DND-41 (cell line): ENCODE data around the gene USP34.

Experiments
- ATAC-seq: fragments of 200-7000 bp; cut with Tn5 transposase; 3 replicates; pipeline ENCODE4 v1.9.1; 2021; ENCODE audit warnings: low read depth; ENCODE audit not compliant: insufficient read depth
- DNase-seq: peaks from one replicate; pipeline ENCODE4 v3.0.0-alpha.2; 2020
- H2AFZ ChIP-seq: 2 replicates; pipeline ENCODE4 v1.6.0; 2012; ENCODE audit warnings: low read depth, low read length
- H3K27ac ChIP-seq: 2 replicates; pipeline ENCODE4 v1.5.1; 2012; ENCODE audit warnings: low read length, inconsistent platforms
- H3K27me3 ChIP-seq: fragments of 200-600 bp; sonication (generic); 2 replicates; pipeline ENCODE4 v1.6.0; 2012; ENCODE audit warnings: low read length, mild to moderate bottlenecking, inconsistent platforms; ENCODE audit not compliant: insufficient read depth, poor library complexity
- H3K36me3 ChIP-seq: 2 replicates; pipeline ENCODE4 v1.5.1; 2012; ENCODE audit warnings: low read length, inconsistent platforms; ENCODE audit not compliant: insufficient read depth
- H3K4me1 ChIP-seq: 2 replicates; pipeline ENCODE4 v1.5.1; 2012; ENCODE audit warnings: mild to moderate bottlenecking, low read length; ENCODE audit not compliant: insufficient read depth
- H3K4me2 ChIP-seq: 2 replicates; pipeline ENCODE4 v1.6.0; 2012; ENCODE audit warnings: mild to moderate bottlenecking, moderate library complexity, low read length, inconsistent platforms; ENCODE audit not compliant: insufficient read depth
- H3K4me3 ChIP-seq, 2 experiments: fragments of 200-600 bp in 1 of 2; shearing (Covaris generic) in 1 of 2; 2 replicates each; pipeline ENCODE4 v1.5.1; 2012 to 2016; ENCODE audit warnings: inconsistent platforms in 2 of 2, low read length in 2 of 2, mild to moderate bottlenecking in 2 of 2, low read depth in 1 of 2, moderate library complexity in 1 of 2
- H3K79me2 ChIP-seq: 2 replicates; pipeline ENCODE4 v1.6.0; 2012; ENCODE audit warnings: low read length, inconsistent platforms; ENCODE audit not compliant: insufficient read depth
- H3K9ac ChIP-seq: 2 replicates; pipeline ENCODE4 v1.6.0; 2012; ENCODE audit warnings: low read depth, mild to moderate bottlenecking, inconsistent platforms, low read length, moderate library complexity
- H3K9me3 ChIP-seq: 2 replicates; pipeline ENCODE4 v1.5.1; 2012; ENCODE audit warnings: low read length, moderate library complexity, mild to moderate bottlenecking, inconsistent platforms; ENCODE audit not compliant: insufficient read depth, severe bottlenecking
- H4K20me1 ChIP-seq: 2 replicates; pipeline ENCODE4 v1.6.0; 2012; ENCODE audit warnings: low read length; ENCODE audit not compliant: insufficient read depth
- EZH2 ChIP-seq: IDR thresholded peaks from 3 replicates; pipeline ENCODE4 v1.6.1; 2012; ENCODE audit warnings: borderline replicate concordance, low read depth, mild to moderate bottlenecking, moderate library complexity, low read length, inconsistent platforms; ENCODE audit not compliant: severe bottlenecking
- TF ChIP-seq, protein P1 (sequence below): IDR thresholded peaks from 2 replicates; pipeline ENCODE4 v1.5.1; 2012; ENCODE audit warnings: borderline replicate concordance, low read length, moderate library complexity, mild to moderate bottlenecking; ENCODE audit not compliant: poor library complexity, severe bottlenecking; ENCODE audit errors: extremely low read depth

The USP34 gene

GRCh38 chr2:61218817-61219170, 252.1 kb downstream of the USP34 start:
- Histone ChIP-seq H2AFZ (no peak overlapping the region), H3K4me1 (no peaks in the 10 kb centered on the region), H3K27ac (no peak overlapping the region), H3K9me3 (no peaks in the 10 kb centered on the region), H3K79me2 (no peaks in the 10 kb centered on the region), H3K9ac (no peak overlapping the region), H4K20me1 (no peaks in the 10 kb centered on the region), H3K27me3 (no peaks in the 10 kb centered on the region), H3K36me3 (peaks cover 63% of the 10 kb centered on the region), H3K4me3 (no peak overlapping the region), H3K4me2 (no peak overlapping the region)
- DNase-seq (no peak), ATAC-seq (no peak)
- no peak for TF ChIP-seq EZH2
- TF ChIP-seq, protein P1, sequence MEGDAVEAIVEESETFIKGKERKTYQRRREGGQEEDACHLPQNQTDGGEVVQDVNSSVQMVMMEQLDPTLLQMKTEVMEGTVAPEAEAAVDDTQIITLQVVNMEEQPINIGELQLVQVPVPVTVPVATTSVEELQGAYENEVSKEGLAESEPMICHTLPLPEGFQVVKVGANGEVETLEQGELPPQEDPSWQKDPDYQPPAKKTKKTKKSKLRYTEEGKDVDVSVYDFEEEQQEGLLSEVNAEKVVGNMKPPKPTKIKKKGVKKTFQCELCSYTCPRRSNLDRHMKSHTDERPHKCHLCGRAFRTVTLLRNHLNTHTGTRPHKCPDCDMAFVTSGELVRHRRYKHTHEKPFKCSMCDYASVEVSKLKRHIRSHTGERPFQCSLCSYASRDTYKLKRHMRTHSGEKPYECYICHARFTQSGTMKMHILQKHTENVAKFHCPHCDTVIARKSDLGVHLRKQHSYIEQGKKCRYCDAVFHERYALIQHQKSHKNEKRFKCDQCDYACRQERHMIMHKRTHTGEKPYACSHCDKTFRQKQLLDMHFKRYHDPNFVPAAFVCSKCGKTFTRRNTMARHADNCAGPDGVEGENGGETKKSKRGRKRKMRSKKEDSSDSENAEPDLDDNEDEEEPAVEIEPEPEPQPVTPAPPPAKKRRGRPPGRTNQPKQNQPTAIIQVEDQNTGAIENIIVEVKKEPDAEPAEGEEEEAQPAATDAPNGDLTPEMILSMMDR = no peak

DNA sequence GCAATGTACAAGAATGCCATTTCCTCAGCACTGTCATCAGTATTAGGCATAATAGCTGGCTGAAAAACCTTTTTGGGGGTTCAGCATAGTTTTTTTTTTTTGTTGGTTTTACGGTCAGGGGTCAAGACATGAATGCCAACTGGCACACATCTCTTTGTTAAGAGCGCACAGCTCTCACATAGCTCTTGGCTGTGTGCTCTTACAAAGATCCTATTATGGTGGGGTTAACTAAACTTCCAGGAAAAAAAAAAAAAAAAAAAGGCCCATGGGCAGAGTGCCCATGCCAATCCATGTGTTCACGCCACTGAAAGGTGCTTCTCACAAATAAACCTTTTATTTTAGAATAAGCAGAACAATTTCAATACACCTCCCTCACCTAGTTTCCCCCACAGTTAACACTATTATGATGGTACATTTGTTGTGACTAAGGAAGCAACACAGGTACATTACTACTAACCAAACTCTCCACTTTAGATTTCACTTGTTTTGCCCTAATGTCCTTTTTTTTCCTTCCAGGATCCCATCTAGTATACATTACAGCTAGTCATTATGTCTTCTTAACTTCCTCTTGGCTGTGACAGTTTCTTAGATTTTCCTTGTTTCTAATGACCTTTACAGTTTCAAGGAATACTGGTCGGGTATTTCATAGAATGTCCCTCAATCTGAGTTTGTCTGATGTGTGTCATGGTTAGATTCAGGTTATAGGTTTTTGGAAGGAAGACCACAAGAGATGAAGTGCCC, 252.6 kb downstream of the USP34 start:
- no peak for ATAC-seq
- no peaks in the 10 kb centered on the region for H3K27me3 ChIP-seq
- no peaks in the 10 kb centered on the region for H4K20me1 ChIP-seq
- TF ChIP-seq EZH2 = no peak
- TF ChIP-seq, protein P1 = no peak
- no peaks in the 10 kb centered on the region for H3K9me3 ChIP-seq
- H3K4me3 ChIP-seq = no peak overlapping the region
- H3K4me2 ChIP-seq = no peak overlapping the region
- no peak overlapping the region for H2AFZ ChIP-seq
- no peak overlapping the region for H3K9ac ChIP-seq
- DNase-seq = no peak
- H3K4me1 ChIP-seq = no peaks in the 10 kb centered on the region
- peaks cover 61% of the 10 kb centered on the region for H3K36me3 ChIP-seq
- no peaks in the 10 kb centered on the region for H3K79me2 ChIP-seq
- no peak overlapping the region for H3K27ac ChIP-seq

- Histone ChIP-seq H3K27ac (no peak overlapping the region), H3K36me3 (peaks cover 49% of the 10 kb centered on the region), H3K9ac (no peak overlapping the region), H3K79me2 (no peaks in the 10 kb centered on the region), H2AFZ (no peak overlapping the region), H3K4me1 (no peaks in the 10 kb centered on the region), H4K20me1 (no peaks in the 10 kb centered on the region), H3K9me3 (no peaks in the 10 kb centered on the region), H3K4me3 (no peak overlapping the region), H3K4me2 (no peak overlapping the region), H3K27me3 (no peaks in the 10 kb centered on the region)
- TF ChIP-seq, protein P1 = no peak
- TF ChIP-seq EZH2 = no peak
- no peak for ATAC-seq
- DNase-seq = no peak
Measured at GRCh38 chr2:61214171-61214570, 256.7 kb downstream of the USP34 start.
